ENCODE results near the gene TYRP1.
"Not testable (repeated sequence)": the region's sequence is repeated elsewhere in the genome, so short reads cannot be mapped to it uniquely, and the experiment has no call there.

TYRP1 gene
- 0 to 0.11 (median 0) reads per million in 18 experiments for total RNA-seq

GRCh38 chr9:12693141-12693540, at the start of gene TYRP1:
TSS of gene TYRP1 (plus strand) at chr9:12693385. CDS start at chr9:12693997, 612 bp downstream.
- DNase-seq: no peak

DNA sequence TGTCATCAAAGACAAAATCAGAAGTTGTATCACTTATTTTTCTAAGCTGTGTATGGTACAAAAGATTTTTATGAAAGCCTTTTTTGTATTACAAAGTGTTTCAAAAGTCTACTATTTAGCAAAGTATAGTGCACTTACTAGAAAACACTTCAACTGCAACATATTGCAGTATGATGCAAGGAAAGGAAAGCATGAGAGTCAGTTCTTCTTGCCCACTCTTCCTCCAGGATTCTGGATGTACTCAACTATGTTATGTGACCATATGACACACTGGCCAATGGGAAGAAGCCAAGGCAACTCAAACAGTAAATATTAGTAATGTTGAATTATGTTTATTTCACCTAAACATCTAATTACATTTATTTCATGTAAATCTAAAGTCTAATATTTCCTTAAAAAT, 49.5 kb upstream of the TYRP1 start:
- no peak for DNase-seq

- no peak for DNase-seq
Measured at GRCh38 chr9:12648925-12649324, 44.3 kb upstream of the TYRP1 start.

DNA sequence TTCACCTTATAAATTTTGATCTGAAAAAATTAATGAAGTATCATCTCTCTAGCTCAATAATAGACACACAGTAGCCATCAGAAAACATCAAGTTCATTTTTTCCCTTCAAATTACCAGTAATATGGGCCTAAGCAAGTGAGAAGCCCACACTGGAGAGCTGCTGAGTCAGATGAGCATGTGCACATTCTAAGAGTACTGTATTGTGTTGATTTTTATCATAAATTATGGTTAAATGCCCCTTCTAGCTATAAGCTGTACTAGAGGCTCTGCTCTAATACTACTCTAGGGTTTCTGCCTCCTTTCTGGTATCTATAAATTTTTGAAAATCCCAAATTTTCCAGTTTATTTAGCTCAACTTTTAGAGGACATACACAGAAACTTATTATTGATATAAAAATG, 42.1 kb upstream of the TYRP1 start:
- no peak for DNase-seq

- no peak for DNase-seq
Measured at GRCh38 chr9:12652973-12653372, 40.2 kb upstream of the TYRP1 start.

DNA sequence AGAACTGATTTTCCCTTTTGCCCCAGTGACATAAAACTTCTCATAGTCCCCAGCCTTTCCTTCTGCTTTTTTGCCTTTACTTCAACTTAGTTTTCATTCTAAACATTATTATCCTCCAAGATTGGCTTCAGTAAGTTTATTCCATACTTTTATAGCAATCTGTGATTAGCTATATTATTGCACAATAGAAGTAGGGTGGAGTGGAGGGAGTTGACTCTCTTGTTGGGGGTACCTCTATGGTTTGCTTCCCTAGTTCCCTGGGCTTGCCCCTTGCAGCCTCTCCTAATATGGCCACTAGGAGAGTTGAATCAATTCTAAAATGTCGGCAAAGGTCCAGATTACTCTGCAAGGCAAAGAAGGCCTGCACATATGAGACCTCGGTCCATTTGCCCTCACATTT, 36.4 kb upstream of the TYRP1 start:
- DNase-seq: no peak

- DNase-seq: no peak
Measured at GRCh38 chr9:12657233-12657632, 36.0 kb upstream of the TYRP1 start.

DNA sequence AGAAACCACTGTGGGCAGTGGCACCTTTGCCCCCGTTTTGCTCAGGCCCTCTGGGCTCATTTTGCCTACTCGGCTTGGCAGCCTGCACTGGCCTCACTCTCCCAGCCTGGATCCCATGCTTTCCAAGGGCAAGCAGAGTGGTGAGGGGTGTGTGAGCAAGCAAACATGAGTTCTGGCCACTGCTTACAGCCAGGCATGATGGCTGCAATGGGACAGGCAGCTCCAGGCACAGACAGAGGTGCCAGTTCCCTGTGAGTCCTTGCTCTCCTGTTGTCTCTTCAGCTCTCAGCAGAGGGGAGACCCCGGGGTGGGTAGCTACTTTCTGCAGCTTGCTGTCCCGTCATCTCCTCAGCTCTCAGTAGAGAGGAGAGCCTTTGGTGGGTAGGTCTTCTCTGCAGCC, 35.2 kb upstream of the TYRP1 start:
- no peak for DNase-seq

GRCh38 chr9:12658531-12659209, 34.5 kb upstream of the TYRP1 start:
- DNase-seq: no peak

GRCh38 chr9:12659220-12659619, 34.0 kb upstream of the TYRP1 start:
- no peak for DNase-seq

DNA sequence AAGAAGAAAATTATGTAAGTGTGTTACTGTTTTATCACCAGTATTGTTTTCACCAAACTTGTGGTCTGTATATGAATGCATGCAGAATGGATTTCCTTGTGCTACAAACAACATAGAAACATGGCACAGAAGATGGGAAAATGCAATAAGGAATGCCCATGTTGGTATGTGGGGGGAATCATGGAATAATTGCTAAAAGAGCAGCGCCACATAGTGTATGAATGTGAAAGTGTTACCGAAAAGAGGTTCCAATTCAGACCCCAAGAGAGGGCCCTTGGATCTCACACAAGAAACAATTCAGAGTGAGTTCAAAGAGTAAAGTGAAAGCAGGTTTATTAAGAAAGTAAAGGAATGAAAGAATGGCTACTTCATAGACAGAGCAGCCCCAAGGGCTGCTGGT, 26.4 kb upstream of the TYRP1 start:
- no peak for DNase-seq

DNA sequence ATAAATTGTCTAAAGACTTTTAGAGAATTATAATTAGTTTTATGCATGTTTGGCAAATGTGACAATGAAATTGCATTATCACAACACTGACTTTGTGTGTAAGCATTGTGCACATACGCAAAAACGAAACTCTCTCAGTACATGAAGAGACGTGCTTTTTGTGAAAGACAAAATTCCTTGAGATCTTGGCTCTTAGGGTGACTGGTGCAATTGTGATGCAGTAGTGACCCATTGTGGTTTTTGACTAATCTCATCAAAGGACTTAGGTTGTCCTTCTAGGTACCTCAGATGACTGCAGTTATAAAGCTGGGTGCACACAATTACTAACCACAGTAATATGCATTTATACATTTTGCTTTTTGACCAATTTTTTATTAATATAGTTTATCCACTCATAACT, 25.3 kb upstream of the TYRP1 start:
- no peak for DNase-seq

DNA sequence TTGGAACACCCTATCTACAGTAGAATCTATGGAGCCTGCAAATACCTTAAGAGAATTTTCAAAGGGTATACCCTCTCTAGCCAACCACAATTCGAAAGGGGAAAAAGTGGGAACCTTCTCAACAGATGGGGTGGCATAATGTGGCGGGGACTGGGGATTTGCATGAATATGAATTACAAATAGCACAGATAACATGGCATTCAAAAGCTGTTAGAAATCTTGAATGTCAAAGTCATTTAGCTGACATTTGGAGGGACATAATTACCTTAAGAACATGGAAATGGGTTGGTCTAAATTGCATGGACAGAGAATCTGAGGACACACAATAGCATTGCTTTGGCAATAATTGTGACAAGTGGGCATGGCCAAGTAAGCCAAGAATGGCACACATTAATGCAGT, 23.2 kb upstream of the TYRP1 start:
- DNase-seq: no peak

GRCh38 chr9:12674961-12675360, 18.2 kb upstream of the TYRP1 start:
- DNase-seq: no peak

DNA sequence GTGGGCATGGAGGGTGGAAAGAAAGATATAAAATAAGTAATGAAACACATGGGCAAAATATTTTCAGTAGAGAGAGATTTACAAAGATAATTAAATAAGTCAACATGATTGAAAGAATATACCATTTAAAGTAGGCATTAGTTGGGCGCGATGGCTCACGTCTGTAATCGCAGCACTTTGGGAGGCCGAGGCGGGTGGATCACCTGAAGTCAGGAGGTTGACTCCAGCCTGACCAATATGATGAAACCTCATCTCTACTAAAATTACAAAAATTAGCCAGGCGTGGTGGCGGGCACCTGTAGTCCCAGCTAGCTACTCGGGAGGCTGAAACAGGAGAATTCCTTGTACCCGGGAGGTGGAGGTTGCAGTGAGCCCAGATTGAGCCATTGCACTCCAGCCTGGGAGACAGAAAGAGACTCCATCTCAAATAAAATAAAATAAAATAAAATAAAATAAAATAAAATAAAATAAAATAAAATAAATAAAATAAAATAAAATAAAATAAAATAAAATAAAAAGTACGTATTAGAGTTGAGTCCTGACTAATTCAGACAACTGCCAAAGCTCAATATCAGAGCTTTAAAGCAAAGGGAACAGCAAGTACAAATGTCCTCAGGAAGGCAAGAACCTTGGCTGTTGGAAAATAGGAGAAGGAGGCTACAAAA, 15.6 kb upstream of the TYRP1 start:
- DNase-seq: not testable (repeated sequence)

DNA sequence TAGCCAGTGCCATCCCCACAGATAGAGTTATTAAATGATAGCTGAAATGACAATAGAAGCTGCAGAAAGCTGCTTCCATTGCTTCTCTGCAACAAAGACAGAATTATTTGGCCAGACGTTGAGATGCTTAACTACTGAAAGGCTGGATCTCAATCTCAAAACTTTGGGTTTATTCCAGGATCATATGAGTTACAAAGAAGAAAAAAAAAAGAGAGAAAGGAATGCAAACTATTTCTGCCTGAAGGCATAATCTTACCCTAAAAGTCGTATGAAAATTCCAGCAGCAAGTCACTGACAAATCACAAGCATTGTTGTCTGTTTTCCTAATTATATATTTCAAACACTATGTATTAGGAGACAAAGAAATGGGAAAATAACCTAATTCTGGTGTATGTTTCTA, 12.8 kb upstream of the TYRP1 start:
- no peak for DNase-seq

- DNase-seq: no peak
Measured at GRCh38 chr9:12680757-12681156, 12.4 kb upstream of the TYRP1 start.

- no peak for DNase-seq
Measured at GRCh38 chr9:12681620-12682019, 11.6 kb upstream of the TYRP1 start.

- no peak for DNase-seq
Measured at GRCh38 chr9:12684974-12685373, 8.2 kb upstream of the TYRP1 start.

- DNase-seq: no peak
Measured at GRCh38 chr9:12689233-12689632, 4.0 kb upstream of the TYRP1 start.

DNA sequence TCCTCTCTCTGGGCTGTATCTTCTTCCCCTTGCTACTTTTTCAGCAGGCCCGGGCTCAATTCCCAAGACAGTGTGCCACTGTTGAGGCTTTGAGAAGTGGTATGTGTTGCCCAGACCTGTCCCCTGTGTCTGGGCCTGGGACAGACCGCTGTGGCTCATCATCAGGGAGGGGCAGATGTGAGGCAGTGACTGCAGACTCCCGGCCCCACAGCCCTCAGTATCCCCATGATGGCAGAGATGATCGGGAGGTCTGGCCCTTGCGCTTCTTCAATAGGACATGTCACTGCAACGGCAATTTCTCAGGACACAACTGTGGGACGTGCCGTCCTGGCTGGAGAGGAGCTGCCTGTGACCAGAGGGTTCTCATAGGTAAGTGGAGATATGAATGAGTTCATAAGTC, 828 bp downstream of the TYRP1 start:
- DNase-seq: no peak

DNA sequence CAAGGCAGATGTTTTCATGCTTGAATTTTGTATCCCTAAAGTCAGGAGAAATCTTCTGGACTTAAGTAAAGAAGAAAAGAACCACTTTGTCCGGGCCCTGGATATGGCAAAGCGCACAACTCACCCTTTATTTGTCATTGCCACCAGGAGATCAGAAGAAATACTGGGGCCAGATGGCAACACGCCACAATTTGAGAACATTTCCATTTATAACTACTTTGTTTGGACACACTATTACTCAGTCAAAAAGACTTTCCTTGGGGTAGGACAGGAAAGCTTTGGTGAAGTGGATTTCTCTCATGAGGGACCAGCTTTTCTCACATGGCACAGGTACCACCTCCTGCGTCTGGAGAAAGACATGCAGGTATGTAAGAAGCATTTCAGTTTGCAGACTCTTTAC, 2.3 kb downstream of the TYRP1 start:
- DNase-seq: no peak

DNA sequence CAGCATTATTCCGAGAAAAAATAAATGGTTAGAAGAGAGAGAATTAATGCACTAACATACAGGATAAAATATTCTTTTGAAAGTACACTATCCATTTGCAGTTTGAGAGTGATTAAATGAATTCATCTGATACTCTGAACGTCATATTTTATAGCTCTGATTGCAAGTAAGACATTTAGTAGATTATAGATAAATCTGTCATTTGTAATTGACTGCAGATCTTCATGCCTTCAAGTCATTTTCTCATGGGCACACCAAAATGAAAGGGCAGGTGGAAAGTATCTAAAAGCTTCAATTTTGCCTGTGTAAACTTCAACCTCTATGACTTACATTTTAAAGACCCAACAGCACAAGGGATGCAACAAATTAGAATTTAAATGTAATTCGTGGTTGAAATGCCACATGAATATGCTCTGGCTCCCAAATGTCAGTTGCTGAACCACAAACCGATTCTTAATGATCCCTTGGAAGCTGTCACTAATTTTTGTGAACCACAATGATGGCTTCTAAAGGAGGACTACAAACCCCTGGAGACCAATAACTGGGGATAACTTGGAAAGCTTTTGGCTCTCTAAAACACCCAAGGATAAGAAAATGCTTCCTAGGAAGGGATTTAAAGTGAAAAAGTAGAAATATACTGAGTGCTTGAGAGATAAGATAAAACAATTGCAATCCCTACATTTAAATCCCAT, 3.9 kb downstream of the TYRP1 start:
- DNase-seq: no peak

DNA sequence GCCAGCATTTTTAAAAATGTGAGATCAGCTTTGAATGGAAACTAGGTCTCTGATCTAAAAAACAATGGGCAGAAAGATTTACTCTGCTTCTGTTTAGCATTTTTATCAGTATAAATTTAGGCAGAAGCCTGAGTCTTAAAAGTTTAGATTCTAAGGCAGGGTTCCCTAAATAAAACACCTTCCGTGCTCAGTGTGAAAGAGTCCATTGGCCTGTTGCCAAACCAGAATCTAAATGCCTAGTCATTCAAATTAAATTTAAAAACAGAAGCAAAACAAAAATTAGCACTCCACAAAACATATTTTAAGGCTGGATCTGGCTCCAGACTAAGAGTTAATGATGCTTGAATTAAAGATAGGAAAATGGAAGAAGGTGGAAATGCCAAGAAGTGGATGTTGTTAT, 4.5 kb downstream of the TYRP1 start:
- peak in 1 of 2 donors; percentile 1 for DNase-seq
